Measurements from ENCODE around the gene TIFAB.

Gene TIFAB

GRCh38 chr5:135487037-135487395, 34.9 kb upstream of the TIFAB start:
- no peak for TF ChIP-seq EZH2 (IDR thresholded peaks at IDR 0.05; ENCODE audit: borderline replicate concordance, low read depth, low read length, severe bottlenecking)
- TF ChIP-seq, protein P1, sequence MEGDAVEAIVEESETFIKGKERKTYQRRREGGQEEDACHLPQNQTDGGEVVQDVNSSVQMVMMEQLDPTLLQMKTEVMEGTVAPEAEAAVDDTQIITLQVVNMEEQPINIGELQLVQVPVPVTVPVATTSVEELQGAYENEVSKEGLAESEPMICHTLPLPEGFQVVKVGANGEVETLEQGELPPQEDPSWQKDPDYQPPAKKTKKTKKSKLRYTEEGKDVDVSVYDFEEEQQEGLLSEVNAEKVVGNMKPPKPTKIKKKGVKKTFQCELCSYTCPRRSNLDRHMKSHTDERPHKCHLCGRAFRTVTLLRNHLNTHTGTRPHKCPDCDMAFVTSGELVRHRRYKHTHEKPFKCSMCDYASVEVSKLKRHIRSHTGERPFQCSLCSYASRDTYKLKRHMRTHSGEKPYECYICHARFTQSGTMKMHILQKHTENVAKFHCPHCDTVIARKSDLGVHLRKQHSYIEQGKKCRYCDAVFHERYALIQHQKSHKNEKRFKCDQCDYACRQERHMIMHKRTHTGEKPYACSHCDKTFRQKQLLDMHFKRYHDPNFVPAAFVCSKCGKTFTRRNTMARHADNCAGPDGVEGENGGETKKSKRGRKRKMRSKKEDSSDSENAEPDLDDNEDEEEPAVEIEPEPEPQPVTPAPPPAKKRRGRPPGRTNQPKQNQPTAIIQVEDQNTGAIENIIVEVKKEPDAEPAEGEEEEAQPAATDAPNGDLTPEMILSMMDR (IDR thresholded peaks at IDR 0.05; ENCODE audit: borderline replicate concordance, extremely low read depth, low read length, poor library complexity, severe bottlenecking) = no peak
- H4K20me1 ChIP-seq (ENCODE audit: insufficient read depth, low read length) = no peaks in the 10 kb centered on the region
- H3K4me1 ChIP-seq (ENCODE audit: insufficient read depth, low read length) = no peaks in the 10 kb centered on the region
- no peak overlapping the region for H3K9ac ChIP-seq (ENCODE audit: low read depth, low read length)
- H3K9me3 ChIP-seq (ENCODE audit: insufficient read depth, low read length, severe bottlenecking) = no peaks in the 10 kb centered on the region
- H3K27me3 ChIP-seq (ENCODE audit: insufficient read depth, low read length, poor library complexity) = peaks cover 8% of the 10 kb centered on the region
- no peak overlapping the region for H2AFZ ChIP-seq (ENCODE audit: low read depth, low read length)
- no peak overlapping the region for H3K4me2 ChIP-seq (ENCODE audit: insufficient read depth, low read length)
- ATAC-seq (ENCODE audit: insufficient read depth, low read depth) (no peak), DNase-seq (no peak)
- no peak overlapping the region for H3K27ac ChIP-seq (ENCODE audit: low read length)
- H3K79me2 ChIP-seq (ENCODE audit: insufficient read depth, low read length) = no peaks in the 10 kb centered on the region
- no peaks in the 10 kb centered on the region for H3K36me3 ChIP-seq (ENCODE audit: insufficient read depth, low read length)
- H3K4me3 ChIP-seq (ENCODE audit: low read depth in 1 of 2, low read length in 2 of 2) = no peak overlapping the region

DNA sequence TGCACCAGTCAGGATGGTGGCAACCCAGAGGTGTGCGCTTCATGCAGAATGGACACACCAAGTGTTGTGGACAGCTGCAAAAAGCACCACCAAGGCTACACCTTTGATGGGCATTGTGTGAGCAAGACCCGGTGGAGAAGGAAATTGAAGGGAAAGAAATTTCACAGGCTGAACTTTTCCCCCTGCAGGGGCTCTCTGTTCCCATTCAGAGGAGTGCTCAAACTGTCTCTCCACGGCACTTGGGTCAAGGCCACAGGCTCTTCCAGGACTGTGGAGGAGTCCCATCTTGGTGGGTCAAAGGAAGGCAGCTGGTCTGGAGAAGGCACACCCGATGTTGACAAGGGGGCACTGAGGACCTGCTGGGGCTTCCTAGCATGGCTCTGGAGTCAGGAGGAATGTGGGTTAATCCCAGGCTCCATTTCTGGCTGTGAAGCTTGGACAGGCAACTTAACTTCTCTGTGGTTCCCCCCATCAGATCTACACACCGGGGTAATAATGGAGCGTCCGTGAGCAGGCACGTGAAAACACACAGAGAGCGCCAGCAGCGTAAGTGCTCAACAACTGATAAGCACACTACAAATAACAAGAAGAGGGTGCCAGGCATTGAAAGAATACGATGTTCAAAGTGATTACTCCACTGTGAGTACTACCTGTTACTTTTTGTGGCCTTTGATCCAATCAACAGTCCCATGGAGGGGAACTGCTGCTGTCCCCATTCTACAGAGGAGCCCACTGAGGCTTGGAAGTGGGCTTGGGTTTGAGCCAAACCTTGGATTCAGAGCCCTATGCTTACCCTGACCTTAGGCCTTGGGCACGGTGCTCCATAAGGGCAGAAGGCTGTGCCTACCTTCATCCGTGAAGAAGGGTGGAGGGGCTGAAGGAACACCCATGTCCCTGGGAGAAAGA, 34.2 kb upstream of the TIFAB start:
- H3K36me3 ChIP-seq (ENCODE audit: insufficient read depth, low read length) = no peaks in the 10 kb centered on the region
- ATAC-seq (ENCODE audit: insufficient read depth, low read depth) = no peak
- H3K27me3 ChIP-seq (ENCODE audit: insufficient read depth, low read length, poor library complexity) = peaks cover 8% of the 10 kb centered on the region
- H3K9ac ChIP-seq (ENCODE audit: low read depth, low read length) = no peak overlapping the region
- H2AFZ ChIP-seq (ENCODE audit: low read depth, low read length) = no peak overlapping the region
- no peak overlapping the region for H3K4me2 ChIP-seq (ENCODE audit: insufficient read depth, low read length)
- no peak overlapping the region for H3K4me3 ChIP-seq (ENCODE audit: low read depth in 1 of 2, low read length in 2 of 2)
- H3K79me2 ChIP-seq (ENCODE audit: insufficient read depth, low read length) = no peaks in the 10 kb centered on the region
- H4K20me1 ChIP-seq (ENCODE audit: insufficient read depth, low read length) = no peaks in the 10 kb centered on the region
- TF ChIP-seq, protein P1 (IDR thresholded peaks at IDR 0.05; ENCODE audit: borderline replicate concordance, extremely low read depth, low read length, poor library complexity, severe bottlenecking) = no peak
- TF ChIP-seq EZH2 (IDR thresholded peaks at IDR 0.05; ENCODE audit: borderline replicate concordance, low read depth, low read length, severe bottlenecking) = no peak
- no peak overlapping the region for H3K27ac ChIP-seq (ENCODE audit: low read length)
- H3K4me1 ChIP-seq (ENCODE audit: insufficient read depth, low read length) = no peaks in the 10 kb centered on the region
- DNase-seq = no peak
- H3K9me3 ChIP-seq (ENCODE audit: insufficient read depth, low read length, severe bottlenecking) = no peaks in the 10 kb centered on the region

- Histone ChIP-seq H3K9ac (ENCODE audit: low read depth, low read length) (no peak overlapping the region), H3K9me3 (ENCODE audit: insufficient read depth, low read length, severe bottlenecking) (no peaks in the 10 kb centered on the region), H3K4me1 (ENCODE audit: insufficient read depth, low read length) (no peaks in the 10 kb centered on the region), H4K20me1 (ENCODE audit: insufficient read depth, low read length) (no peaks in the 10 kb centered on the region), H3K4me2 (ENCODE audit: insufficient read depth, low read length) (no peak overlapping the region), H3K4me3 (ENCODE audit: low read depth in 1 of 2, low read length in 2 of 2) (no peak overlapping the region), H3K27me3 (ENCODE audit: insufficient read depth, low read length, poor library complexity) (peaks cover 8% of the 10 kb centered on the region), H3K79me2 (ENCODE audit: insufficient read depth, low read length) (no peaks in the 10 kb centered on the region), H2AFZ (ENCODE audit: low read depth, low read length) (no peak overlapping the region), H3K36me3 (ENCODE audit: insufficient read depth, low read length) (no peaks in the 10 kb centered on the region), H3K27ac (ENCODE audit: low read length) (no peak overlapping the region)
- no peak for ATAC-seq (ENCODE audit: insufficient read depth, low read depth)
- no peak for TF ChIP-seq EZH2 (IDR thresholded peaks at IDR 0.05; ENCODE audit: borderline replicate concordance, low read depth, low read length, severe bottlenecking)
- TF ChIP-seq, protein P1 (IDR thresholded peaks at IDR 0.05; ENCODE audit: borderline replicate concordance, extremely low read depth, low read length, poor library complexity, severe bottlenecking) = no peak
- no peak for DNase-seq
Observed at GRCh38 chr5:135484674-135485086, 32.5 kb upstream of the TIFAB start.

Measured in DND-41 (cell line).